Neural cell (in vitro differentiated cells): ENCODE data around the gene C3AR1. TPM values are rescaled to one million over a fixed set of nuclear protein-coding genes. Genes with fewer than 3 reads are reported as not detected.

Source experiments
- H2AFZ ChIP-seq: fragments of 200-600, 300-800 bp; sonication (generic), shearing (Covaris generic); 2 replicates; pipeline ENCODE4 v1.6.0; 2014; ENCODE audit warnings: low read depth, mild to moderate bottlenecking, antibody characterized with exemption, low read length, moderate library complexity
- H3F3A ChIP-seq: fragments of 200-600 bp; shearing (Covaris generic); 2 replicates; pipeline ENCODE4 v1.6.1; 2016; ENCODE audit warnings: mild to moderate bottlenecking, moderate library complexity, mixed read lengths, antibody characterized with exemption, low read length; ENCODE audit not compliant: insufficient read depth, poor library complexity, severe bottlenecking
- H3K27ac ChIP-seq: fragments of 200-600, 300-800 bp; sonication (generic), shearing (Covaris generic); 2 replicates; pipeline ENCODE4 v1.5.1; 2014; ENCODE audit warnings: mild to moderate bottlenecking, low read length, moderate library complexity
- H3K27me3 ChIP-seq: fragments of 300-800, 200-600 bp; sonication (generic), shearing (Covaris generic); 2 replicates; pipeline ENCODE4 v1.6.0; 2014; ENCODE audit warnings: mild to moderate bottlenecking, low read depth, low read length, moderate library complexity; ENCODE audit not compliant: insufficient read depth
- H3K36me3 ChIP-seq: fragments of 300-800, 200-600 bp; sonication (generic), shearing (Covaris generic); 2 replicates; pipeline ENCODE4 v1.5.1; 2014; ENCODE audit warnings: mild to moderate bottlenecking, antibody characterized with exemption, low read length, moderate library complexity; ENCODE audit not compliant: insufficient read depth
- H3K4me2 ChIP-seq: fragments of 300-800, 200-600 bp; sonication (generic), shearing (Covaris generic); 2 replicates; pipeline ENCODE4 v1.6.0; 2014; ENCODE audit warnings: mild to moderate bottlenecking, low read length
- H3K4me3 ChIP-seq: fragments of 300-800, 200-600 bp; sonication (generic), shearing (Covaris generic); 2 replicates; pipeline ENCODE4 v1.5.1; 2014; ENCODE audit warnings: mild to moderate bottlenecking, low read length, moderate library complexity
- H3K79me2 ChIP-seq: fragments of 200-600 bp; shearing (Covaris generic); replicated peaks from 2 replicates; pipeline ENCODE4 v1.6.0; 2014; ENCODE audit warnings: mild to moderate bottlenecking, low read length, moderate library complexity; ENCODE audit not compliant: insufficient read depth
- H3K9ac ChIP-seq: fragments of 300-800, 200-600 bp; sonication (generic), shearing (Covaris generic); 2 replicates; pipeline ENCODE4 v1.6.1; 2016; ENCODE audit warnings: mild to moderate bottlenecking, low read length, mixed read lengths
- H3K9me2 ChIP-seq: fragments of 200-600 bp; shearing (Covaris generic); 2 replicates; pipeline ENCODE4 v1.6.1; 2016; ENCODE audit warnings: mild to moderate bottlenecking, low read length, mixed read lengths; ENCODE audit not compliant: insufficient read depth
- H3K9me3 ChIP-seq: fragments of 200-600, 300-800 bp; sonication (generic), shearing (Covaris generic); 2 replicates; pipeline ENCODE4 v1.6.1; 2016; ENCODE audit warnings: mild to moderate bottlenecking, mixed run types, low read length, moderate library complexity, mixed read lengths
- H4K20me1 ChIP-seq: fragments of 200-600 bp; shearing (Covaris generic); 2 replicates; pipeline ENCODE4 v1.6.1; 2016; ENCODE audit warnings: mild to moderate bottlenecking, mixed run types; ENCODE audit not compliant: insufficient read depth
- EP300 ChIP-seq: fragments of 450-650 bp; conservative IDR thresholded peaks from 2 replicates; pipeline ENCODE4 v1.6.1; 2014; ENCODE audit warnings: antibody characterized with exemption, mild to moderate bottlenecking, moderate library complexity; ENCODE audit not compliant: poor library complexity, severe bottlenecking
- POLR2AphosphoS5 ChIP-seq: IDR thresholded peaks from 2 replicates; pipeline ENCODE4 v1.6.1; 2012
- RAD21 ChIP-seq: fragments of 450-650 bp; conservative IDR thresholded peaks from 2 replicates; pipeline ENCODE4 v1.6.1; 2014; ENCODE audit warnings: antibody characterized with exemption, mild to moderate bottlenecking, moderate library complexity
- SMC3 ChIP-seq: fragments of 450-650 bp; conservative IDR thresholded peaks from 2 replicates; pipeline ENCODE4 v1.6.1; 2014; ENCODE audit warnings: antibody characterized with exemption, mild to moderate bottlenecking, moderate library complexity; ENCODE audit not compliant: poor library complexity
- TAF1 ChIP-seq: IDR thresholded peaks from 2 replicates; pipeline ENCODE4 v1.6.1; 2012; ENCODE audit warnings: low read depth
- polyA plus RNA-seq: library from polyadenylated mRNA; depleted of rRNA; stranded (reverse); fragments of >200 nt; gene quantifications from 2 replicates; pipeline ENCODE4 v1.2.3, GENCODE V29; 2014

Gene C3AR1
- polyA plus RNA-seq, 1 donor from 2014 or later = not detected

GRCh38 chr12:8014836-8015235 lies 51.3 kb downstream of the C3AR1 start:
- H3K36me3 ChIP-seq = no peaks in the 10 kb centered on the region

GRCh38 chr12:8012651-8013309 lies 53.4 kb downstream of the C3AR1 start:
- no peaks in the 10 kb centered on the region for H3K79me2 ChIP-seq
- H3K27ac ChIP-seq = no peak overlapping the region
- H3K4me3 ChIP-seq = no peak overlapping the region
- TF ChIP-seq EP300 (peak; percentile 14), POLR2AphosphoS5 (no peak)
- H3K36me3 ChIP-seq = no peaks in the 10 kb centered on the region
- H3K4me2 ChIP-seq = no peak overlapping the region
- H3K27me3 ChIP-seq = no peaks in the 10 kb centered on the region
- H2AFZ ChIP-seq = no peak overlapping the region
- no peak overlapping the region for H3K9ac ChIP-seq
- H4K20me1 ChIP-seq = no peaks in the 10 kb centered on the region
- no peaks in the 10 kb centered on the region for H3F3A ChIP-seq
- H3K9me2 ChIP-seq = no peaks in the 10 kb centered on the region
- H3K9me3 ChIP-seq = no peaks in the 10 kb centered on the region

More at GRCh38 chr12:8014836-8015235, 51.3 kb downstream of the C3AR1 start:
- no peak overlapping the region for H3K9ac ChIP-seq
- H3K4me2 ChIP-seq = no peak overlapping the region
- TF ChIP-seq SMC3 = no peak
- TF ChIP-seq TAF1 = no peak
- no peaks in the 10 kb centered on the region for H4K20me1 ChIP-seq
- no peak overlapping the region for H3K27ac ChIP-seq
- no peaks in the 10 kb centered on the region for H3F3A ChIP-seq
- H3K4me3 ChIP-seq = no peak overlapping the region
- no peaks in the 10 kb centered on the region for H3K9me2 ChIP-seq
- no peaks in the 10 kb centered on the region for H3K79me2 ChIP-seq
- H3K27me3 ChIP-seq = peaks cover 17% of the 10 kb centered on the region
- no peak overlapping the region for H2AFZ ChIP-seq
- no peaks in the 10 kb centered on the region for H3K9me3 ChIP-seq

- H3F3A ChIP-seq = no peaks in the 10 kb centered on the region
- no peaks in the 10 kb centered on the region for H3K9me2 ChIP-seq
- no peaks in the 10 kb centered on the region for H4K20me1 ChIP-seq
- no peak overlapping the region for H3K4me3 ChIP-seq
- no peak overlapping the region for H3K9ac ChIP-seq
- H2AFZ ChIP-seq = no peak overlapping the region
- H3K9me3 ChIP-seq = no peaks in the 10 kb centered on the region
- no peaks in the 10 kb centered on the region for H3K27me3 ChIP-seq
- H3K79me2 ChIP-seq = no peaks in the 10 kb centered on the region
- H3K36me3 ChIP-seq = no peaks in the 10 kb centered on the region
- H3K4me2 ChIP-seq = no peak overlapping the region
- no peak overlapping the region for H3K27ac ChIP-seq
- TF ChIP-seq RAD21 = no peak
Observed at GRCh38 chr12:8011331-8011730, 54.8 kb downstream of the C3AR1 start.

Other genes starting within 250 kb of the C3AR1 start
- not detected in 2 replicates for gene SLC2A14, start 193.4 kb downstream of the C3AR1 start, polyA plus RNA-seq
- gene SLC2A3, start 130.2 kb downstream of the C3AR1 start, polyA plus RNA-seq = 27.2 and 31.6 TPM in 2 replicates
- 5.8 and 6.4 TPM in 2 replicates for gene FOXJ2, start 33.6 kb downstream of the C3AR1 start, polyA plus RNA-seq
- gene NECAP1, start 15.9 kb upstream of the C3AR1 start, polyA plus RNA-seq = 297 and 331 TPM in 2 replicates
- gene CLEC4A, start 57.3 kb upstream of the C3AR1 start, polyA plus RNA-seq = 4.1 and 8.0 TPM in 2 replicates
- not detected in 2 replicates for gene ZNF705A, start 90.7 kb upstream of the C3AR1 start, polyA plus RNA-seq
- gene FAM90A1, start 161.3 kb upstream of the C3AR1 start, polyA plus RNA-seq = not detected in 2 replicates